ENCODE results near the gene LCN2.
"Not testable (repeated sequence)": the region's sequence is repeated elsewhere in the genome, so short reads cannot be mapped to it uniquely, and the experiment has no call there.

The LCN2 gene

DNA sequence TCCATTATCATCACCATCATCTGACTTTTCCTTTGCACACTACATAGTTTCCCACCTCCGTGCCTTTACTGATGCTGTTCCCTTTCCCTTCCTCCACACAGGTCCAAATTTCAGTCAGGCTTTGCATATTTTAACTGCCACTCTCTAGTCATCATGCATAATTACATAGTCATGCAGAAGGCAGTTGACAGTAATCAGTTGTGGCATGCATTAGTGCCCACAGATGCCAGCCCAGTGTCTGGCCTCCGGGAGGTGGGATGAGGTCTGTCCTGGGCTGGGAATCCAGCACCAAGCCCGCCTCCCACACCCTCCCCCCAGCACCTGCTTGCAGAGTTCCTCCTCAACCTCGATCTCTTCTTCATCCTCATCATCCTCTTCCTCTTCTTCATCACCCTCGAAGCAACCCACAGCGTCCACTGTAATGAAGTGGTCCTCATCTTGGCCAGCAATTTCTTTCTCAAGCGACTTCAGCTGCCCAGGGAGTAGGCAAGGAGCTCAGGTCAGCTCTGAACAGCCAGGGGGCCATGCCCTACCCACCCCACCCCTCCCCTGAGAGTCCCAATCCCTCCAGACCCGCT, 19.6 kb downstream of the LCN2 start:
- DNase-seq (ENCODE audit: low read depth): no peak

DNA sequence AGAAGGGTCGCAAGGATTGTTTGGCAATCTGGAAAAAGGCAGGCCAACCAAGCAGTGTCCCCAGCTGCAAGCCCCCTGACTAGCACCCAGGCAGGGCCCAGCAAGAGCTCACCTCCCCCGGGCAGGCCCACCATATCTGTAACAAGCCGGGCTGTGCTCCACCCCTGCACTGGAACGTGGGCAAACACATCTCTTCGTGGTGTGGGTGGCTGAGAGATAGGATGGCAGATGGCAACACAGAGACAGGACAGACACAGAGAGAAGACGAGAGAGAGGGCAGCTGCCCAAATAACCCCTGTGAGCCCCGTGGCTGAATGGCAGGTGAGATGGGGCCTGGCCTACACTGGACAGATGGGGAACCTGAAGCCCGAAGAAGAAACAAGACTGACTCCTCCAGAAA, 20.2 kb downstream of the LCN2 start:
- DNase-seq (ENCODE audit: low read depth): no peak

- DNase-seq (ENCODE audit: low read depth): no peak
Measured at GRCh38 chr9:128169925-128170324, 20.7 kb downstream of the LCN2 start.

DNA sequence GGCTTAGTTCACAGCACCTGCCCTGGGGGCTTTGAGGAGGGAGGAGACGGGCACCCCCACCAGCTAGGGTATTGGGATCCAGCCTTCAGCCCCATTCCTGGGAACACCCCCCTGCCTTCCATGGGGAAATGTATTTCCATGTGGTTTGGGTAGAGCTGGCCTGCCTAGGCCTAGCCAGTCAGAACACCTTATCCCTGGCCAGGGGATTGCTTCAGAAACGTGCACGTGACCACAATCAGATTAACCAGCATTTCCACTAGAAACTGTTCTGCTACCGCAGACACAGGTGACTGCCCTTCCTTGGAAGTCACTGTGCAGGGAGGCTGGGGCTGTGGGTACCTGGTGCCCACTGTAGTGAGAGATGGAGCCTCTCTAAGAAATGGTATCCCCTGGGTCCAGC, 24.8 kb downstream of the LCN2 start:
- DNase-seq (ENCODE audit: low read depth): no peak

GRCh38 chr9:128175102-128175563, 25.9 kb downstream of the LCN2 start:
- no peak for DNase-seq (ENCODE audit: low read depth)

- no peak for DNase-seq (ENCODE audit: low read depth)
Measured at GRCh38 chr9:128175726-128176125, 26.5 kb downstream of the LCN2 start.

- DNase-seq (ENCODE audit: low read depth): no peak
Measured at GRCh38 chr9:128178806-128179431, 29.7 kb downstream of the LCN2 start.

GRCh38 chr9:128180001-128180400, 30.7 kb downstream of the LCN2 start:
- DNase-seq (ENCODE audit: low read depth): no peak

DNA sequence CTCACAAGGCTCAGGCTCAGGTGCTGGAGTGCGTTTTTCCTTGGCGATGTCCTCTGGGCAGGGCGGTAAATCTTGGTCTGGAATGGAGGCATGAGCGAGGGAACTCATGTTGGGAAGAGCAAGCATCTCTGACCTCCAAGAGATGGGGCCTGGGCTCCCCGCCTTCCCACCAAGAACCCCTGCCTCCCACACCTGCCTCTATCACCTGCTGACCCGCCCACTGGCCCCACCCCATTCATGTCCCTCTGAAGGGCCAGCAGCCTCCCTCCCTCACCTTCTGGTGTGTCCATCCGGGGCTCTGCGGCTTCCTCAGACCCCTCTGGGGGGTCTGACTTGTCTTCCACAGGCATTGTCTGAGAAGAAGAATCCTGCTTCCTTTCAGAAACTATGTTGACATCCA, 31.2 kb downstream of the LCN2 start:
- DNase-seq (ENCODE audit: low read depth): no peak

GRCh38 chr9:128181480-128181879, 32.2 kb downstream of the LCN2 start:
- DNase-seq (ENCODE audit: low read depth): not testable (repeated sequence)

GRCh38 chr9:128182893-128183588, 33.8 kb downstream of the LCN2 start:
- no peak for DNase-seq (ENCODE audit: low read depth)

DNA sequence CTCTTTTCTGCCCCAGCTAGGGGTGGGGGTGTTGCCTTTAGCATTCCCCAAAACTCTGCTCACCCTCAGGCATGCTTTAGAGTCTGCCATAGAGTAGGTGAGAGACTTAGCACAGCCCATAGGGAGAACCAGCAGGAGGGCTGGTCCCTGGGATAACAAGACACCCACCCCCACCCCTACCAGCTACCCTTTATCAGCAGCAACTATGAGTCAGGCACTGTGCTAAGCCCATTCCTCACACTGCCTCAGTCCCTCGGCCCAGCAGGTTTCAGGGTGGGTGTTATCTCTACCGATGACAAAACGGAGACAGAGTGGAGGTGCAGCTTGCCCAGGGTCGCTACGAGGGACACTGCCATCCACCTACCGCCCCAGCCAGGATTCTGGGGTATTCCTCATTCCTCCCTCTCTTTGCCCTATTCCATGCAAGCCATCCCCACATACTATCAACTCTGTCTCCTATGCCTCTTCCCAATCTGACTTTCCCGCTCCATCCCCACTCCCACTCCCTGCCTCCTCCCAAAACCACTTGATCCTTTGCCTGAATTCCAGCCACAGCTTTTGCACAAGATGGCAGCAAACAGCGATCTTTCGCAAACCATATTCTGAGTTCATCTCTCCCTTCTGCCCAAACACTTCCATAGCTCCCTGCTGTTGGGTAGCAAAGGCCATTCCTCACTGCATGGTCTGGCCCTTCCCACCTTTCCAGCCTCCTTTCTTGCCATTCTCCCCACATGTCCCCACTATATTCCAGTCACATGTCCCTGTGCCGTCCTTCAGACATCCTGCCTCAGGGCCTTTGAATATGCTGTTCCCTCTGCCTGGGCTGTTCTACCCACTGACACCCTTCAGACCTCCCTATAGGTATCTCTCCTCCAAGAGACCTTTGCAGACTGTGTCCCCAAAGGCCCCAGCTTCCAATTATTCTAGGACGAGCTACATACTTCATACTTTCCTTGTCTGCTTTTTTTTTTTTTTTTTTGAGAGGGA, 37.0 kb downstream of the LCN2 start:
- no peak for DNase-seq (ENCODE audit: low read depth)

GRCh38 chr9:128187361-128187760, 38.1 kb downstream of the LCN2 start:
- no peak for DNase-seq (ENCODE audit: low read depth)

GRCh38 chr9:128188209-128188608, 39.0 kb downstream of the LCN2 start:
- DNase-seq (ENCODE audit: low read depth): no peak

GRCh38 chr9:128190013-128190412, 40.8 kb downstream of the LCN2 start:
- no peak for DNase-seq (ENCODE audit: low read depth)

DNA sequence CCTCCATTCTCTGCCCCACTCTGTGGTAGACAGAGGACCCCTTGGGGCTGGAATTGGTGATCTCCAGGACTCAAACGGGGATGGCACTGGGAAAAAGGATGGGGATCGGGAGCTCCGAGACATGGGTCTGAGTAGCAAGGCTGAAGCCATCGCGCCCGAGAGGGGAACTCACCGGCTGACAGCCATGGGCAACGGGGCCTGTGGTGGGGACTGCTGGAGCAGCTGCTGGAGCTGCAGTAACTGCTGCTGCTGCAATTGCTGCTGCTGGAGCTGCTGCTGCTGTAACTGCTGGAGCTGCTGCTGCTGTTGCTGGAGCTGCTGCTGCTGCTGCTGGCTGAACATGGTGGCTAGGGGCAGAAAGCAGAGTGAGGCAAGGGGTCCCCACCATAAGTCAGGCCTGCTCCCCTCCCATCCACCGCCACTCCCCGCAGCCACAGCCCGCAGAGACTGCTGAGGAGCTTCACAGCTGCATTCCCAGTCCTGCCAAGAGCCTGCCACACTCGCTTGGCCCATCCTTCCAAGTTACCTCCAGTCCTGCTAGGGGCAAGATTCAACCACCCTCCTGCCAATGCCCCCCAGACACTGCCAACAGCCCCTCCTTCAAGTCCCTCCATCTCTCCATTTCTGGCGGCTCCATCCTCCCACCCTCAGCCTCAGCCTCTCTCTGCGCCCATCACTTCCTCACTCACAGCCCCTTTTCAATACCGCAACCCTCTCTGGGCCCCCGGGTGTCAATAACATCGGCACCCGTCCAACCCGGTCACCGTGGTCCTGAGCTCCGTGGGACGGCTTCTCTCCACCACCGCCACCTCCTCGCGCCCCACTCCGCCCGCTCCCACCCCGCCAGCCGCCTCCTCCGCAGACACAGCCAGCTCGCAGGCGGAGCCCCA, 41.5 kb downstream of the LCN2 start:
- DNase-seq (ENCODE audit: low read depth): no peak

DNA sequence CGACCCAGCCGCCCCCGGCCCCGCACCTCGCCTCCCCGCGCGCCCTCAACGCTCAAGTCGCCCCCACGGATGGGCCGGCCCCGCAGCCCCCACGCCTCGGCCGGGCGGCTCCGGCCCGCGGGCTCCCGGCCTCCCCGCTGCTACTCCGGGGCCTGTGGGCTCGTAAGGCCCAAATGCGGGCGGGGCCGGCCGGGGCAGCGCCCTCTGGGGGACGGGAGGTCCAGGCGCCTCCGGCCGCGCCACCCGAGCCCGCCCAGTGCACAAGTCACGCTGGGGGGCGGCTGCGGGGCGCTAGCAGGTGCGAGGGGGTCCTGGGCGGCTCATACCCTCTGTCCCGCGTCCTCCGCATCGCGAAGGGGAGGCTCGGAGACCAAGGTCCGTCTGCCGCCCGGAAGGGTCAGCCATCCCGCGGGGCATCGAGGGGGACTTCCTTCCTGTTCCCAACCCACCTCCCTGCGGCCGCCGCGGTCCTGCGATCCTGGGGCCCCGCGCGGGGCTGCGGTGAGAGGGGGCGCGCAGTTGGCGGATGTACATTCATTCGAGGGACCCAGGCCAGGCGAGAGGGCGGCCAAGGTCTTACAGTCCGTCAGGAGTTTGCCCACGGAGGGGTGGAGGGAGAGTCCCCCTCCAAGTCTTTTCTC, 42.3 kb downstream of the LCN2 start, which contains the start of gene CIZ1:
TSS of gene CIZ1 (minus strand) at position 167 of the 641 bp plus-strand sequence. CDS start 715 bp downstream, outside the sequence.
- peak; percentile 45 for DNase-seq (ENCODE audit: low read depth)

GRCh38 chr9:128192601-128193371, 43.5 kb downstream of the LCN2 start:
- DNase-seq (ENCODE audit: low read depth): peak; percentile 88

DNA sequence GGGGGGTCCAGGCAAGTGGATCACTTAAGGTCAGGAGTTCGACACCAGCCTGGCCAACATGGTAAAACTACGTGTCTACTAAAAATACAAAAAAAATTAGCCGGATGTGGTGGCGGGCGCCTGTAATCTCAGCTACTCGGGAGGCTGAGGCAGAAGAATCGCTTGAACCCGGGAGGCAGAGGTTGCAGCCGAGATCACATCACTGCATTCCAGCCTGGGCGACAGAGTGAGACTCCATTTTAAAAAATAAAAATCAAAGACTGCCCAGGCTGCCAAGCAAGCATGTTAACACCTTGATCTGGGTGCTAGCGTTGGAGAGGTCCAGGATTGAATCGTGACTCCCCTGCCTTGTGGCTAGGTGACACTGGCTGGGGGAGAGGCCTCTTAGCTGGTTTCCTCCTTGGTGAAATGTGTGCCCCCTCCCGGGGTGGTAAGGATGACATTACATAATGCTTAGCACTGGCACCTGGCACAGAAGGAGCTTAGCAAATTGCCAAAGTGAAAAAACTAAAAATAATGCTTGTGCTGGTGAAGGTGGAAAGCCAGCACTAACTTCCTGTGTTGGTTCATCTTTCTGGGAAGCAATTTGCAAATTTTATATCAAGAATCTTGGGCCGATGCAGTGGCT, 44.3 kb downstream of the LCN2 start:
- DNase-seq (ENCODE audit: low read depth): no peak

All from GM04504 (cell line).